HepG2 (cell line): ENCODE results near the gene MYH3. TPM values are rescaled to one million over a fixed set of nuclear protein-coding genes. Genes with fewer than 3 reads are reported as not detected.

ENCODE experiments used
- ATAC-seq: fragments of 200-7000 bp; cut with Tn5 transposase; 3 replicates; pipeline ENCODE4 v1.9.1; 2020; ENCODE audit warnings: mild to moderate bottlenecking, moderate library complexity
- BruUV-seq: library from RNA; stranded (reverse); fragments of 400-500 nt; replicated peaks from 2 replicates; lab custom pipeline; 2021; lab: Mats Ljungman, UMichigan
- CTCF ChIA-PET: fragments of 300-600 bp; formaldehyde crosslinking; extraction: SDS; loops from one replicate; lab custom pipeline; 2021; ENCODE audit warnings: low total read pairs, inconsistent platforms, low intra/inter-chr PET ratio; lab: Yijun Ruan, JAX
- POLR2A ChIA-PET: fragments of 350-600 bp; sonication (Branson Sonifier 250); formaldehyde crosslinking; loops from one replicate; lab custom pipeline; 2020; ENCODE audit warnings: antibody characterized with exemption, inconsistent platforms; lab: Yijun Ruan, JAX
- DNase-seq: peaks from one replicate; pipeline ENCODE4 v3.0.0-alpha.2; 2015; ENCODE audit warnings: low spot score
- FAIRE-seq: peaks from 3 replicates; lab custom pipeline; 2011; peaks lifted over from hg19 to GRCh38; lab: Jason Lieb, UNC
- H2AFZ ChIP-seq: one replicate; pipeline ENCODE4 v1.6.1; 2011; ENCODE audit warnings: low read length, inconsistent platforms
- H3K27ac ChIP-seq: fragments of 300-600 bp; 3 replicates; pipeline ENCODE4 v1.8.0; 2011; ENCODE audit warnings: mixed run types, mild to moderate bottlenecking, mixed read lengths, low read length, inconsistent platforms; ENCODE audit not compliant: insufficient read depth; ENCODE audit errors: extremely low read length
- H3K27me3 ChIP-seq, 2 experiments: fragments of 200-600 bp in 1 of 2; 2 replicates in 1 of 2; 3 replicates in 1 of 2; pipeline versions ENCODE4 v1.6.0 to v1.8.0; 2011; ENCODE audit warnings: low read length in 2 of 2, mild to moderate bottlenecking in 2 of 2, moderate library complexity in 2 of 2, inconsistent platforms in 1 of 2; ENCODE audit not compliant: insufficient read depth in 2 of 2, control insufficient read depth in 1 of 2
- H3K36me3 ChIP-seq, 2 experiments: fragments of 200-600 bp in 1 of 2; replicated peaks in 1 of 2; 2 replicates in 1 of 2; 3 replicates in 1 of 2; pipeline versions ENCODE4 v1.5.1 to v1.8.0; 2011; ENCODE audit warnings: low read length in 2 of 2, inconsistent platforms in 1 of 2; ENCODE audit not compliant: insufficient read depth in 2 of 2, control insufficient read depth in 1 of 2
- H3K4me1 ChIP-seq: 2 replicates; pipeline ENCODE4 v1.5.1; 2012; ENCODE audit warnings: low read length, inconsistent platforms; ENCODE audit not compliant: insufficient read depth
- H3K4me2 ChIP-seq: 2 replicates; pipeline ENCODE4 v1.6.0; 2011; ENCODE audit warnings: low read depth, low read length, inconsistent platforms
- H3K4me3 ChIP-seq, 3 experiments: fragments of 200-600 bp in 1 of 3; sonication (generic), shearing (Covaris generic) in 1 of 3; replicated peaks in 1 of 3; 2 replicates each; pipeline ENCODE4 v1.5.1; 2011 to 2016; ENCODE audit warnings: low read length in 3 of 3, inconsistent platforms in 2 of 3, low read depth in 2 of 3, mild to moderate bottlenecking in 2 of 3, control low read depth in 1 of 3, mixed read lengths in 1 of 3; ENCODE audit not compliant: insufficient read depth in 1 of 3
- H3K79me2 ChIP-seq: one replicate; pipeline ENCODE4 v1.6.1; 2011; ENCODE audit warnings: low read length, inconsistent platforms; ENCODE audit not compliant: insufficient read depth
- H3K9ac ChIP-seq: 2 replicates; pipeline ENCODE4 v1.6.0; 2011; ENCODE audit warnings: mild to moderate bottlenecking, low read depth, low read length, inconsistent platforms; ENCODE audit not compliant: insufficient read depth
- H3K9me3 ChIP-seq: 2 replicates; pipeline ENCODE4 v1.5.1; 2012; ENCODE audit warnings: mild to moderate bottlenecking, low read length
- H4K20me1 ChIP-seq: 2 replicates; pipeline ENCODE4 v1.6.0; 2011; ENCODE audit warnings: inconsistent platforms, mild to moderate bottlenecking, low read length, moderate library complexity; ENCODE audit not compliant: insufficient read depth
- NFE2L1 ChIP-seq: sonication (generic); formaldehyde crosslinking; IDR thresholded peaks from 2 replicates; pipeline ENCODE4 v1.4.0; 2020; ENCODE audit warnings: missing genetic modification reagents, mild to moderate bottlenecking, borderline replicate concordance
- NRL ChIP-seq: sonication (generic); formaldehyde crosslinking; IDR thresholded peaks from 2 replicates; pipeline ENCODE4 v1.5.0; 2020; ENCODE audit warnings: missing genetic modification reagents, mild to moderate bottlenecking, moderate library complexity, borderline replicate concordance
- PCBP2 ChIP-seq: fragments of 200-400 bp; formaldehyde crosslinking; optimal IDR thresholded peaks from 2 replicates; pipeline ENCODE3; 2018; ENCODE audit warnings: low read length, low read depth; ENCODE audit not compliant: poor library complexity, severe bottlenecking
- ZNF260 ChIP-seq: sonication (generic); formaldehyde crosslinking; IDR thresholded peaks from 2 replicates; pipeline ENCODE4 v1.4.0; 2020; ENCODE audit warnings: missing genetic modification reagents, low read depth, mild to moderate bottlenecking, borderline replicate concordance
- ZNF337 ChIP-seq: sonication (generic); formaldehyde crosslinking; IDR thresholded peaks from 2 replicates; pipeline ENCODE4 v1.5.1; 2020; ENCODE audit warnings: missing genetic modification reagents, low read depth, mild to moderate bottlenecking, borderline replicate concordance
- ZNF564 ChIP-seq: sonication (generic); formaldehyde crosslinking; IDR thresholded peaks from 2 replicates; pipeline ENCODE4 v1.8.1; 2023; ENCODE audit warnings: mild to moderate bottlenecking, missing genetic modification reagents
- WGBS: methylation state at CpG from one replicate; pipeline ENCODE4 v1.1.6; 2017; ENCODE audit warnings: low lambda C conversion rate; 5-methylcytosine and 5-hydroxymethylcytosine counted together
- in situ Hi-C: cut with HindIII; loops from 2 replicates; pipeline ENCODE4 v1.10.0; 2017; ENCODE audit warnings: low pct_unique_long_range_greater_than_20kb; ENCODE audit not compliant: extremely low pct_ligation_motif_present
- intact Hi-C: fragments of 100-400 bp; cut with micrococcal nuclease; formaldehyde crosslinking; loops from one replicate; pipeline ENCODE4 v1.10.0; 2022; ENCODE audit not compliant: unreplicated experiment
- polyA plus RNA-seq, 8 experiments: library from polyadenylated mRNA; depleted of rRNA in 3 of 8; stranded (reverse) in 7 of 8; unstranded in 1 of 8; fragments of >200 nt; fragmentation: Illumina TruSeq in 4 of 8; extraction: Trizol in 4 of 8; gene quantifications; 2 replicates each; pipeline versions ENCODE4 v1.2.1 to v1.2.3, GENCODE V29; 2011 to 2016; ENCODE audit warnings: low read depth in 4 of 8, missing spikeins in 1 of 8, mixed read lengths in 1 of 8; ENCODE audit not compliant: insufficient read depth in 1 of 8
- total RNA-seq, 5 experiments: library from RNA; depleted of rRNA; stranded (reverse); fragments of >200 nt; fragmentation: Illumina TruSeq; extraction: Trizol; gene quantifications; 2 replicates each; pipeline ENCODE4 v1.2.3, GENCODE V29; 2016; ENCODE audit warnings: low read depth in 1 of 5
- TF ChIP-seq, protein P1 (sequence below), 2 experiments: sonication (generic) in 1 of 2; formaldehyde crosslinking in 1 of 2; IDR thresholded peaks; 2 replicates each; pipeline versions ENCODE4 v1.5.1 to v1.6.1; 2011 to 2020; ENCODE audit warnings: borderline replicate concordance in 1 of 2, low read depth in 1 of 2, low read length in 1 of 2, mild to moderate bottlenecking in 1 of 2, missing genetic modification reagents in 1 of 2, moderate library complexity in 1 of 2

Gene MYH3
- total and polyA plus RNA-seq, 2 of the 13 experiments (the other 11 are each of a cell fraction or from before 2014, with no cell fraction given), result 2.5 to 4.5 TPM

DNA sequence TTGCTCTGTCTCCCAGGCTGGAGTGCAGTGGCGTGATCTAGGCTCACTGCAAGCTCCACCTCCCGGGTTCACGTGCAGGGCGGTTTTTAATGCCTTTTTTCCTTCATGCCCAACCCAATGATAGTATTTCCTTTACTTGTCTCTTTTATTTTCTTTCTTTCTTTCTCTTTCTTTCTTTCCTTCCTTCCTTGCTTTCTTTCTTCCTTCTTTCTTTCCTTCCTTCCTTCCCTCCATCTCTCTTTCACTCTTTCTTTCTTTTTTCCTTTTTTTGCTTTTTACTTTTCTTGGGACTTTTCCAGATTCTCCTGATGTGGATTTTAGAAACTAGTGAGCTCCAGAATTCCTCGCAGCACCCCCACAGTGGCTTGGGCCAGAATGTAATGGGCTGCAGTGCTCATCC, 3.1 kb downstream of the MYH3 start:
- Histone ChIP-seq H3K9me3 (no peaks in the 10 kb centered on the region), H3K4me1 (no peaks in the 10 kb centered on the region), H3K27ac (no peak overlapping the region), H3K9ac (no peak overlapping the region), H3K4me3 (no peak overlapping the region), H3K36me3 (no peaks in the 10 kb centered on the region), H3K79me2 (no peaks in the 10 kb centered on the region), H3K4me2 (no peak overlapping the region), H2AFZ (no peak overlapping the region), H4K20me1 (no peaks in the 10 kb centered on the region), H3K27me3 (no peaks in the 10 kb centered on the region)
- ChIA-PET CTCF (no interaction called here), POLR2A (no interaction called here)
- TF ChIP-seq ZNF260 (CRISPR knock-in tag), result no peak
- TF ChIP-seq NFE2L1 (CRISPR knock-in tag), result no peak
- TF ChIP-seq, protein P1, sequence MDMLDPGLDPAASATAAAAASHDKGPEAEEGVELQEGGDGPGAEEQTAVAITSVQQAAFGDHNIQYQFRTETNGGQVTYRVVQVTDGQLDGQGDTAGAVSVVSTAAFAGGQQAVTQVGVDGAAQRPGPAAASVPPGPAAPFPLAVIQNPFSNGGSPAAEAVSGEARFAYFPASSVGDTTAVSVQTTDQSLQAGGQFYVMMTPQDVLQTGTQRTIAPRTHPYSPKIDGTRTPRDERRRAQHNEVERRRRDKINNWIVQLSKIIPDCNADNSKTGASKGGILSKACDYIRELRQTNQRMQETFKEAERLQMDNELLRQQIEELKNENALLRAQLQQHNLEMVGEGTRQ (IDR thresholded peaks at IDR 0.05; ENCODE audit: low read depth, low read length), result no peak
- TF ChIP-seq, protein P1 (CRISPR knock-in tag; IDR thresholded peaks at IDR 0.05; ENCODE audit: borderline replicate concordance), result no peak
- no peak for TF ChIP-seq ZNF564 (CRISPR knock-in tag)
- TF ChIP-seq ZNF337 (CRISPR knock-in tag), result no peak
- no peak for TF ChIP-seq NRL (CRISPR knock-in tag)
- no peak for TF ChIP-seq PCBP2
- no TSS peak for BruUV-seq
- no peak for ATAC-seq
- 92% methylated on average over 5 of the region's 5 CpGs for WGBS
- no peak for DNase-seq
- FAIRE-seq, result no peak
- intact Hi-C loops (no loop called here), in situ Hi-C loops (no loop called here)
